ENCODE measurements around the gene TST.

TST gene

DNA sequence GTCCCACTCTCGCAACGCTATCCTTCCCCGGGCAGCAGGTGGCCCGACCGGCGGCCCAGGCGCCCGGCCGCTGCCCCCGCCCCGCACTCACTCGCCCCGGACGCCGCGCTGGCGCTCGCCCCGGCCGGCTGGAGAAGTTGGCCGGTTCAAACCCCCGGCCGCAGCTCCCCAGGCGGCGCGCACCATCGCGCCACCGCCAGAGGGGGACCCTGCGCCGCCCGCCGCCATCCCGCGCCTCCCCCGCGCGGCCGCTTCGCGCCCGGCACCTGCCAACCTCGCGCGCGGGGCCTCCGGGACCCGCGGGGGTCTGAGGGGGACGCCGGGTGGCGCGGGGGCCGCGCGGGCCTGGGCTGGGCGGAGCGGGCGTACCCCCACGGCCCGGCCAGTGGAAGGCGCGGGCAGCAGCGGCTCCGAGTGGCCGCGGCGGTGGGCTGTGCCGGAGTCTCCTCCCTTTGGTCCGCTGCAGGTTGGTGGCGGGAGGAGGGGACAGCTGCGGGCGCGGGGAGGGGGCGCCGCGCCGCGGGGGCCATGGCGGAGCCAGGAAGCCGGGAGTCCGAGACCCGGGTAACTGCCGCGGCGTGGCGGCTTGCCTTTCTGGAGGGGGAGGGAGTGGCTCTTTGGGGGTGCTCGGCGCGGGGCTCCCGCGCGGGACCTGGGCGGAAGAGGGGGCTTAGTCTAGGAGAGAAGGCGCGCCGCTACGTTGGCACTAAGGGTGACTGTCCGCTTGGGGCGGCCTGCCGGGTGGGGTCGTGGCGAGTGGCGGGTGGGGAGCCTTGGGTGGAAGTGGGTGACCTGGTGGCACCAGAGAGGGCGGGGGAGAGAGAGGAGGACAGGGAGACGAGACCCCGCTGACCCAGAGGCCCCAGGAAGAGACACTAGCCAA lies at the start of gene TST, which contains the start of gene MPST:
TST (minus strand) TSS at position 139 of the 883 bp plus-strand sequence. CDS start 715 bp downstream, outside the sequence.
MPST (plus strand) TSS at position 434 of the 883 bp plus-strand sequence; CDS start at position 529, 95 bp downstream.
- DNase-seq, result peak; percentile 38

DNA sequence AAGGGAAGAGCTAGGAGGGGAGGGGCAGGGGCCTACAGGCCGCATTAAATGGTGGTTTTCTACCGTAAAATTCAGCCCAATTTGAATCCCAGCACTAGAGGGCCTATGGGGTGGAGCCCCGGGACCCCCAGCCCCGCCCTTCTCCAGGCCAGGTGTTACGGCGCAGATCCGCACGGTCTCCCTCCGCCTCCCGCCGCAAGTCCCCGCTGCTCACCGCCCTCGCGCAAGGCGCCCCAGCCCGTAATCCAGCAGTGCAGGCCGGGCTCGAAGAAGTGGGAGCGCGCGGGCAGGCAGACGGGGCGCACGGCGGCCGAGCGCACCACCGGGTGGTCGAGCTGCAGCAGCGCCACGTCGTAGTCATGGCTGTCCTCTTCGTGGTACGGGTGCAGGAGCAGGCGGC lies 49.6 kb upstream of the TST start:
- no peak for DNase-seq

GRCh38 chr22:37067428-37067827 lies 48.2 kb upstream of the TST start:
- no peak for DNase-seq

- no peak for DNase-seq
Observed at GRCh38 chr22:37065961-37066360, 46.7 kb upstream of the TST start.

- no peak for DNase-seq
Observed at GRCh38 chr22:37065180-37065579, 45.9 kb upstream of the TST start.

DNA sequence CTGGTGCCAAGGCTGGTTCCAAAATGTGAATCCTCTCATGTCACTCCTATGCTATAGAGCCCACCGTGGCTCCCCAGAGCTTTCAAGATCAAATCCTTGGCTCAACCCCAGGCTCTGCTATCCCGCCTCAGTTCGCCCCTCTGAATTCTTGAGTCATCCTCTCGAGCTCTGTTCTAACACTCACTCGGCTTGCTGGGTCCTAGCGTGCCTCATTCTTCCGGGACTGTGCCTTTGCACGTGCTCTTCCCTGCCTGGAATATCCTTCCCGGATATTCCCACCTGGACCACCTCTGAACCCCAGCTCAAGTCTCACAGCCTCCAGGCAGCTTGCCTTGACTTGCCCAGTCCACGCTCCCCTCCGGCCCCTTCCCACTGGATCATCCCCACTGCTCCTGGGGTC lies 45.3 kb upstream of the TST start:
- no peak for DNase-seq

GRCh38 chr22:37063431-37064420 lies 44.5 kb upstream of the TST start:
- no peak for DNase-seq

DNA sequence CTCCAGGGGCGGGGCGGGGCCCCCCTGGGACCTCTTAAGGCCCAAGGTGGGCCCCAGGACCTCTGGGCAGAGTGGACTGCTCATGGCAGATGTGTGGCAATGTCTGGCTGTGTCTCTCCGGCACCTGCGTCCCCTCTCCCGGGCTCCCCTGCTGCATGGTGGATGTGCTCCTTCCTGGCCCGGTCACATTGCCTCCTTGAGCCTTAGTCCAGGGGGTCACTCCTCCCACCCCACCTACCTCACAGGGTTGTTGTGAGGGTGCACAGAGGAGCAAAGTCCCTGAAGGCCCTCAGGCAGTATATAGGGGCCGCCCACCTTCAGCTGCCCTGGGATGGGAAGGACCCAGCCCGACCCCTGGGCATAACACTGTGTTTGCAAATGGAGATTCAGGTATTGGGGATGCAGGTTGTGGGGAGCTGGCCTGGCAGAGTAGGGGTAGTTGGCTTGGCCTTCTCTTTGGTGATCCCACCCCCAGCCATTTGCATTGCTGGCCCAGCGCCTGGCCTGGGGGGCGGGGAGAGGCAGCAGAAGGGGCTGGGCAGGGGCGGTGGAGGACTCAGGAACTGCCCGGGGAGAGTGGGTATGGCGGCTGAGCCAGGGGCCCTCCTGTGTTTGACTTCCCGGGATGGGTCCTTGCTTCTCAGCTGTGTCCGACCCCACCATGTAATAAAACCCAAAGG lies 43.6 kb upstream of the TST start:
- DNase-seq, result no peak

- DNase-seq, result no peak
Observed at GRCh38 chr22:37062376-37062675, 43.1 kb upstream of the TST start.

GRCh38 chr22:37061611-37062375 lies 42.5 kb upstream of the TST start:
- no peak for DNase-seq

- DNase-seq, result no peak
Observed at GRCh38 chr22:37060801-37061610, 41.8 kb upstream of the TST start.

DNA sequence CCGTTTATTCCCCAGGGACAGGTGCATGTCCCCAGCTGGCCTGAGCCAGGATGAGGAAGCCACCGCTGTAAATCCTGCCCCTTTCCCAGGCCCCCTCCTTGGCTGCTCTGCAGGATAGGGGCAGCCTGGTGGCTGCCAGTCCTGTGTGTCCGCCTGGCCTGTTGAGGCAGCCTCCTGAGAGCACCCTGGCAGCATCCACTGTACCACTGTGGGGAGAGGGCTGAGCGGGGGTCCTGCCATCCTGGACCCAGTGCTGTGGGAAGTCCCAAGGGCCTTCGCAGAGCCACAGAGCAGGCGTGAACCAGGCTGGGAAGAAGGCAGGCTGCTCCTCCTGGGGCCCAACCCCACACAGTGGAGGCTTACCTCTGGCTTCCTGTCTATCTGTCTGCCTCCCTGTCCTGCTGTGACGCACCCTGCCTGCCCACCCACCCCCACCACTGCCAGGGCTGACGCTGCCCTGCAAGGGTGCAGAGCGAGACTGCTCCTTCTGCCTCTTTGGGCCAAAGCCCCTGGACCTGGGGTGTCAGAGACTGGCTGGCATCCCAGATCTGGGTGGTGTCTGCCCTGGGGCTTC lies 40.7 kb upstream of the TST start:
- DNase-seq, result no peak

- no peak for DNase-seq
Observed at GRCh38 chr22:37058917-37059701, 39.9 kb upstream of the TST start.

- no peak for DNase-seq
Observed at GRCh38 chr22:37057796-37058510, 38.7 kb upstream of the TST start.

GRCh38 chr22:37057226-37057625 lies 38.0 kb upstream of the TST start:
- DNase-seq, result no peak

- DNase-seq, result no peak
Observed at GRCh38 chr22:37056246-37056645, 37.0 kb upstream of the TST start.

GRCh38 chr22:37054600-37055365 lies 35.5 kb upstream of the TST start:
- no peak for DNase-seq

DNA sequence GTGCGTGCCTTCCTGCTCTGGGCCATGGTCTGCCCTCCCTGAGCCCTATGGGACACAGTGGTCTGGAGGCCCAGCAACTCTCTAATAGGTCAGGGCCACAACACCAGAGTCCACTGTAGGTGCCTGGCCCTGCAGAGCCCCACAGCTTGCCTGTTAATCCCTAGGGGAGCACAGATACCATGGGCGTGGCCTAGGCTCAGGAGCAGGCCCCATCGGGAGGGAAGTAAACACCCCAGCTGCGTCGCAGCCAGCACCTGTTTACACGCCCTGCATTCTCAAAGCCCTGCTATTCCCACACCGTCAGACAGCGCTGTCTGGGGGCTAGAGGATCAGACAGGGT lies 34.8 kb upstream of the TST start:
- no peak for DNase-seq

Measured in activated CD8-positive, alpha-beta memory T cell treated with anti-CD3 and anti-CD28 coated beads, Interleukin-2, amount 50 U/mL, for 4 hours (primary cell).